Skeletal muscle cell (primary cell): ENCODE measurements around the gene TGM1.
A peak's percentile ranks its signal among the peaks of the same experiment; 100 is the strongest.

Experiments used
- DNase-seq: peaks from one replicate; pipeline ENCODE4 v3.0.0-alpha.2; 2010; ENCODE audit warnings: low read depth
- H3K4me3 ChIP-seq: 2 replicates; pipeline ENCODE4 v1.5.1; 2011; ENCODE audit warnings: low read depth, mild to moderate bottlenecking, control low read depth, low read length, moderate library complexity

TGM1 gene

DNA sequence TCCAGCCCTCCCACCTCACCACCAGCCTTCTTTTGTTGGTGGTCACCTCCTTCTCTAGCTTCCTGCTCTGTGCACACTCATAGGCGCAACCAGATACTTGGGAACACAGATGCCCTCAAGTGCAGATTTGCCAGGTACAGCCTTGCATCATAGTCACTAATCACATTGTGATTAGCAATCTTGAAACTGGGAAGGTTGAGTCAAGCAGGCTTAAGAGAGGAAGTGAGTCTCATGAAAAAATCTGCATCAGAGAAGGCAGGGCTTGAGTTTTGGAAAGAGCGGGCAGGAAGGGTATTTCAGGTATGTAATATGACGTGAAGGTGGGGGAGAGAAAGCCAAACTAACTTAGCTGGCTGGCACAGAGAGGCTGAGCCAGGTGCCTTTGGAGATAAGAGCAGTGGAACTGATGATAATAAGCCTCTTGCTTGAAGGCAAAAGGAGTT is 11.1 kb upstream of the TGM1 start:
- no peak overlapping the region for H3K4me3 ChIP-seq
- DNase-seq: no peak

DNA sequence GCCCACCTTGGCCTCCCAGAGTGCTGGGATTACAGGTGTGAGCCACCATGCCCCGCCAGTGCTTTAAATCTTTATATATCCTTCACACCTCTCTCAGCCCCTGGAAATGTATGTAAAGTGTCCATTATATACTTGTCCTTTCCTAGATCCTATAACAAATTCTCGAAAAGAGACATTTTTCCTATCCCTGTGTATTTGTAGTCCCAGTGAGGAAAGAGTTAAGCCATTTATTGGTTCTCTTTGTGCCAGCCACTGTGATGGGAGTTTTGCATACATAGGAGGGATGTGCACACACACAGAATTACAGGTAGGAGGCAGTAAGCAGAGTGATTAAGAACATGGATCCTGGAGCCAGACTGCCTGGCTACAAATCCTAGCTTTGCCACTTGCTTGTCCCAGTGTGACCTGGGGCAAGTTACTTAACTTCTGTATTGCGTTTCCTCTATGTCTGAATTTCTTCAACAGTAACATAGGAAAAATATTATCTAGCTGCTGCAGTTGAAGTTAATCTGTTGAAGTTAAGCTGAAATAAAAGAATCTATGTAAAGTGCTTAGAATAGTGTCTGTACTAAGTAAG is 10.5 kb upstream of the TGM1 start:
- no peak for DNase-seq
- no peak overlapping the region for H3K4me3 ChIP-seq

DNA sequence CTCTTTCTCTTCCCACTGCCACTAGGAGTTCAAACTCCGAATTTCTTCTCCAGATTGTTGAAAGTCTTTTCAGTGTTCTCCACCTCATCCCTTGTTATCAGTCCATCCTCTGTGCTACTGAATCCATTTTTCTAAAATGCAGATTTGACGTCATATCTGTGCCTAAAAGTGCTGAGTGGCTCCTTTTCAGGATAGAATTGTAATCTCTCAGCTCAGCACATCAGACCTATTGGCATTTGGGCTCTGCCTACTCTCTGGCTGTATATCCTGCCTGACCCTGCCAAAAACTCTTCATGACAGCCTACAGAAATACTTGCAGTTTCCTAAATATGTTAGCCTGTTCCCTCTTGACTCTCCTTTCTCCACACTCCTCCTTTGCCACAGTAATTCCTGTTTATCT is 9.5 kb upstream of the TGM1 start:
- H3K4me3 ChIP-seq: no peak overlapping the region
- DNase-seq: no peak

DNA sequence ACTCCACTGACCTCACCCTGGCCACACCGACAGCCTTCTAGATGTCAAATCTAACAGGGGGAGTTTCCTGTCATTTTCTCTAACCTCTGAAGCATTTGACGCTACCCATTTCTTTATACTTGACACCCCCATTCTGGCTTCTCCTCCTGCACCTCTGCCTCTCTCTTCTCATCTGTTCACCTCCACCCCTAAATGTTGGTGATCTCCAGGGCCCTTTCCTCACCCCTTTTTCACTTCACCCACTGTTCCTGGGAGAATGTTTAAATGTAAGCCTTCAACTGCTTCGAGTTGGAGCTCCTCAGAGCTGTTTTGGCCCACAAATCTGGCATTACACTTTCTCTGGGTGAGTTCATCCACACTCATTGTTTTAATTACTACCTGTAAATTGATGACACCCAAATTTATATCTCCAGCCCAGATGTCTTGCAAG is 8.9 kb upstream of the TGM1 start:
- H3K4me3 ChIP-seq: peak overlapping the region; percentile 93
- DNase-seq: no peak

DNA sequence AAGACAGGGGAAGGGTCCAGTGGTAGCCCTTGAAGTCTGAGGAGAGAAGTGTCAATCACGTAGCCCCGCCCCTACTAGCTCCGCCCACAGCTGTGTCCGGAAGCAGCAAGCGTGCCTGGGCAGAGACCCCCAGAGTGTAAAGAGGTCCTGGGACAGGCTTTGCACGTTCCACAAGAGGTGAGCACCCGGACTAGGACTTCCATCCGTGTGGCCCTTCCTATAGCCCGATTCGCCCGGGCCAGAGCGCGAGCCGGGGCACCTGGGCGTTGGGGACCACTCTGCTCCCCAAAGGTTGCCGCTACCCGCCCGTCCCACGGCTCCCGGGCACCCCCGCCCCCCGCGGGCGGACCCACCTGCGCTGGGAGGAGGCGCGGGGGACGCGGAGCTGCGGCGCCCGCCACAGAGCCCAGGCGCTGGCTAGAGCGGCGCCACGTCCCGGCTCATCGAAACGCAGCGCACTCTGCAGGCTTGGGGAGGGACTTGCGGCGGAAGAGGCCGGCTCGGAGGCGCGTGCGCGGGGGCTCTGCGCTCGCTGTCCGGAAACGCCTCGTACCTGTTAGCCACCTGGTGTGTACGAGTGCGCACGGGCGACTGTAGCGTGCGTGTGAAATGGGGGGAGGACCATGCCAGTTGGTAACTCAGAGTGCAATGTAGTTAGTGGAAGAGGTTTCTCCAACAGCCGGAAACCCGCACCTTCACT is 8.3 kb upstream of the TGM1 start, which contains the start of gene RABGGTA:
TSS of gene RABGGTA (minus strand) at position 464 of the 700 bp plus-strand sequence. CDS start 482 bp downstream, outside the sequence.
- peak; percentile 68 for DNase-seq
- H3K4me3 ChIP-seq: peak within 1 kb of the TSS; percentile 93

DNA sequence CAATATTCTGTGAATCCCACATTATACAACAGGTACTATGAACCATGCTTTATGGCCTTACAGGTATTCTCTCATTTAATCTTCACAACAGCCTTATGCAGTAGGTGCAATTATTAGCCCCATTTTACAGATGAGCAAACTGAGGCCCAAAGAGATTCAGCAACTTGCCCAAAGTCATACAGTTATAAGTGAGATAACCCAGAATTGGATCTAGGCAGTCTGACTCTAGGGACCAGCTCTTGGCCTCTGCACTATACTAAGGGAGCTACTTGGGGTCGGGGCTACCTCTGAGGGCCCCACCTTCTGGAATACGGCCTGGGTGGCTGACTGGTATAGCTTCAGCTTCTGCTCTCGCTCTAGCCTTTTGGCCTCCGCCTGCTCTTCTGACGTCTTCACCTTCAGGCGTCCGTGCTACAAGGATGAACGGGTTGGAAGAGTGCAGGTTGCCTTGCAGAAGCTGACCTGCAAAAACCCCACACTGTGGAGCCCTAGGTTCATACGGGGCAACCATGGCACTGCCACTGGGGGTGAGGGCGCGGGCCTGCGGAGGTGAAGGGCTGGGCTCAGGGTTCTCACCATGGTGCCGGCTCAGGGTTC is 7.7 kb upstream of the TGM1 start:
- peak overlapping the region; percentile 93 for H3K4me3 ChIP-seq
- DNase-seq: no peak

DNA sequence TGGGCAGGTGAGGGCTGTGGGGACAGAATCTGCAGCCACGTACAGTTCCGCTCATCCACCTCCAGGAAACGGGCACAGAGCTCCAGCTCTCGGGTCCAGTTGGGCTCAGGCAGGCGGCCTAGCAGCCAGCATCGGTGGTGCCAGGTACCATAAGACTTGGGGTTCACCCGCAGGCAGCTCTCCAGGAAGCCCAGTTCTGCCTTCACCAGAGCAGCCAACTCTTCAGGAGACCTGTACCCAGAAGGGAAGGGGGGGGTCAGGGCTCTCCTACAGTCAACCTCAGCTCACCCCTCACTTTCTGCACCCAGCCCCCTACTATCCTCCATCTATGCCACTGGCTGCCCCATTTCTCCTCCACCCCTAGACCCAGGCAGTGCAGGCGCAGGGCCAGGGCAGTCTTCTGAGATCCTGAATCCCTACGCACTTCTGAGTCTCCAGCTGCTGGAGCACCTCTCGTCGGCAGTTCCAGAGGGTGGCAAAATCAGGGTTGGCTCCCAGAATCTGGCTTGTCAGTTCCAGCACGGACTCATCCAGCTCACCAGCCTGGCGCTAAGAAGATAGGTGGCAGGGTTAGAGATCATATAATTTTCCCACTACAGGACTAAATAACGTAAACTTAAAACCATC is 7.0 kb upstream of the TGM1 start:
- DNase-seq: no peak
- H3K4me3 ChIP-seq: no peak overlapping the region

DNA sequence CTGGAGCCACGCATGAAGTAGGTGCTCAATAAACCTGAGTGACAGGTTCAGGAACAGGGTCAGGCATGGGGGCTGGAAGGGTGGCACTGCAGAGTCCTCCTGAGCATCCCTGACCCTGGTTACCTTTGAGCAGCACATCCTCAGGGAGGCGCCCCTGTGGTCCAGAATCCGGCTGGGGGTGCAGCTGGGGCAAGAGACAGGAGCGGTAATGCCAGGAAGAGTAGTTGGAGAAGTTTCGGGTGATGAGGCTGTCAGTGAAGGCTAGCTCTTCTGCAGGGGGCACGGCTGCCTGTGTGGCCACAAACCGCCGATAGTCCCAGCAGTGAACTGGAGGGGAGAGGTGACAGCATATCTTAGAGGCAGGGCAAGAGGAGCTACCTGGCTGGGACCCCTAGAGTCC is 6.4 kb upstream of the TGM1 start:
- no peak for DNase-seq
- no peak overlapping the region for H3K4me3 ChIP-seq

DNA sequence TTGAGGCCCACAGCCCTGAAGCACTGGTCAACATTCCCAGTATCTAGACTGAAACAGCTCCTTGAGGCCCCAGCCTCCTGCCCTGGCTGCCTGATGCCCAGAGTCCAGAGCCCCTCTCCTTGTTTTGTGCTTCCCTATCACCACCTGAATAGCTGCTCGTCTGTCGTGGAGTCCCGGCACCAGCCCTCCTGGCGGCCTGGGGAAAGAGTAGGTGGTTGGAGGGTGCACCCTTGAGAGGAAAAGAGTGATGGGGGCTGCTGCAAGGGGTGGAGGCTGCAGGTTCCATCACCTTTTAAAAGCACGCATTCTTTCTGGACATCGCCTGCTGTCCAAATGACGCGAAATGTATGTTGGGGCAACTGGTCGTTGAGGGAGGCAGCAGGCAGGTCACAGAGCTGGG is 5.2 kb upstream of the TGM1 start:
- DNase-seq: no peak
- no peak overlapping the region for H3K4me3 ChIP-seq

DNA sequence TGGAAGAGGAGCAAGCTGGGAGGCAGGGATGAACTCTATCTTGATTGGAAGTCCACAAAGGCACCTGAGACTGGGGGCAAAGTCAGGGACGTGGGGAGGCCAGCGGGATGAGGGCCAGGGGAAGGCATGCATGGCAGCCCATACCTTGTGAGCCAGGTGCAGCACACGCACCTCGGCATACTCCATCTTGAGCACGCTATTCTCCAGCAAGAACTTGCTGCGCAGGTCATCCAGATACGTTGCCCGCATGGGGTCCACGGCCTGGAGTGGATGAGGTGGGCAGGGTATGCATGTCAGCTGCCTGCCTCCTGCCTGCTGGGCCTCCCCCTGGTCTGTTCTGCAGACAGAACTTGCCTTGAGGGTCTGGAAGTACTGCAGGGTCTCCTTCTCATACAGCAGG is 4.5 kb upstream of the TGM1 start:
- H3K4me3 ChIP-seq: no peak overlapping the region
- no peak for DNase-seq

DNA sequence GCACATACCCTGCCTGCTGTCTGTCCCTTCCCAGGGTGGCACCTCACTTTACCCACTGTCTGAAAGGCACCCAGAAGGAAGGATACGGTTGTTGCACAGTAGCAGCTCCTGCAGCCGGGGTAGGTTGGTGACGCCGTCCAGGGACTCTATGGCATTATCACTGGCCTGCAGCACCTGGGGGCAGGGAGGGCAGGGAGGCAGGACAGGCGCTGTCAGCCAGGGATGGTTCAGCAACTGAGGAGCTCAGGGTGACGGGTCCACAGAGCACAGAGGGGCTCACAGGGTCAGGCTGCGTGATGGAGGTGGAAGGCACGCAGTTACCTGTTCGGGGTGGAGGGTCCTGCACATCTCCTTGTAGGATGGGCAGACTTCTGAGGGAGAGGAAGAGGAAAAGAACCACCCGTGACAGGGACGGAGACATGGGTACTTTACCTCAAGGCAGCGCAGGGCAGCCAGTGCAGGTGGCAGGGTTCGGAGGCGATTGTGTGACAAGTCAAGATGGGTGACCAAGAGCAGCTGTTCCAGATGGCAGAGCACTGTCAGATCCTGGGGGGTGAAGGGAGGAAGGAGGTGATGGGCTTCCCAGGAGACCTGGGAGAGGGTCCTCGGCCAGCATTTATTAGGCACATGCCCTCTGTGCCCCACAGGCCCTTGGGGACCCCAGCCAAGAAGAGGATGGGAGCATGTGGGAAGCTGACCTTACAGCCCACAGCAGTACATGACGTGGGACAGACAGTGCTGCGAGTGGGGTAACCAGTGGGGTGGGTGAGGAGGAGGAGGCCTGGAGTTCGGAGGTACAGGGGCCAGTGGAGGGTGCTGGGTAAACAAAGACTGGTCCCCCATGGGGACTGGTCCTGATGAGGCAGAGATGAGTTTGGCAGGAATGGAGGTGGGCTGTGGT is 3.6 kb upstream of the TGM1 start:
- no peak overlapping the region for H3K4me3 ChIP-seq
- DNase-seq: no peak

DNA sequence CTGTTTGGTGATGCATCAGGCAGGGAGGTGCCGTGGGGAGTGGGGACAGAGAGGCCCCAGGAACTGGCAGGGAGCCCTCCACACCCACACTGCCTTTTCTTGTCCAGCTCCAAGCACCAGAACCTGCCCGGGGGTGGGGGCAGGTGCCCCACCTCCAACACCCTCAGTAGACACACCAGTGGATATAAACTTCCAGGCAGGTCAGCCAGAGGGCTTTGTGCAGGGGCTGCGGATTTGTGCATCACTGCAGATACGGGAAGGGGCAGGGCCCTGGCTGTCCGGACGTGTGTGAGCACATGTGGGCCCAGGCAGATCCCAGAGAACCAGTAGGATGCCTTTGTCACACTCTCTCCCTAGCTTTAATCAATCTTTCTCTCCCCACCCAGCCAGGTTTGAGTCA is 1.3 kb upstream of the TGM1 start:
- DNase-seq: no peak
- H3K4me3 ChIP-seq: no peak overlapping the region

DNA sequence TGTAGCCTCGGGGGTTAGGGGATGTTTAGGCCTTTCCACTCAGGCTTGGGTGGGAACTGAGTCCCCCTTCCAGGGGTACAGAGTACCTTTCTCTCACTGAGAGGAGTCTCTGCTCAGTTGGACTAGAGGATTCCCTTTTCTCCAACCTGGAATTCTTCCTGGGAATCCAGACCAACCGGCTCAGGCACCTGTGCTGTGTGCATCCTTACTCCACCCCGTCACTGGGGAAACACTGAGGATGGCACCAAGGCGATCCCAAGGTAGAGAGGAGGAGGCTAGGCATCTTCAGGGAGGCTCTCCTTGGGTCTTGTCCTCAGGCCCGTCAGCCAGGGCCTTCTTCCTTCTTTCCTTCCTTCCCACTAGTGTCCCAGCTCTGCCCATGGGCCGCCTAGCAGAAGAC is 871 bp upstream of the TGM1 start:
- DNase-seq: no peak
- no peak overlapping the region for H3K4me3 ChIP-seq

DNA sequence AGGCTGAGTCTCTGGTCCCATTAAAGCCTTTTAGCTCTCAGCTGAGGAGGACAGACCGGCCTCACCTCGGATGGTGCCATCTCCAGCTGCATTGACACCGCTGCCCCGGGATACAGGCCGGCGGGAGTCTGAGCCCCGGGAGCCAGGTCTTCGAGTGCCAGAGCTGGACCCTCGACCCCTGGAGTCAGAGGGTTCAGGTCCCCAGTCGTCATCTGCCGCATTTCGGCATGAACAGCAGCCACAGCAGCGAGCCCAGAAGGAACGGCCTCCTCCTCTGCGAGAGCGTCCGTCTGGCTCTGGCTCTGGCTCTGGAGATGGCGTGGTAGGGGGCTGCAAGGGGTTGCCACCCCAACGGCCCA is 1.0 kb downstream of the TGM1 start:
- H3K4me3 ChIP-seq: no peak overlapping the region
- no peak for DNase-seq

DNA sequence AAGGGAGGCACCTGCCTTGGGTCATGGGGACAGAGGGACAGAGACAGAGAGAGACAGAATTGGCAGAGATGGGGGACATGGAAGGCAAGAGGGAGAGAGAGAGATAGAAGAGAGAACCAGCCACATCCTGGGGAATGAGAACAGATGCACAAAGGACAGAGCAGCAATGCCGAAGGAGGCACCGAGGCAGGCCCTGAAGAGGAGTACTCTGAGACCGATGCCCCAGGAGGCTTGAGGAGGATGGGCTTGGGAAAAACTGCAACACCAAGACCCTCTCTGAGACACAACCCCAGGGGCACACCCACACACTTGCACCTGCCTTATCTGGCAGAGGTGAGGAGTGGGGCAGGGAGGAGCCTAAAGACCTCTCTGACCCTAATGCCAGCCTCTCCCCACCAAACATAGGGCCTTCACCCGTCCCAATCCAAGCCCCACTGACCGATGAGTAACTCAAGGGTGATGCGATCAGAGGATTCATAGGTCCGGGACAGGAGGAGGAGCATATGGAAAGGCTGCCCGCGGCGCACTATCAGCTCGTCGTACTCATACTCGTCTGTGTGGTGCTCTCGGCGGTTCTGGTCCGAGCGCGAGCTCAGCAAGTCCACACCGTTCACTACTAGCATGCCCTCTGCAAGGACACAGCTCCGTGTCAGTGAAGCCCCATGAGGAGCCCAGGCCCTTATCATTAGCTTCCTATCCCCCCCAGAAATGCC is 1.6 kb downstream of the TGM1 start:
- DNase-seq: no peak
- no peak overlapping the region for H3K4me3 ChIP-seq

DNA sequence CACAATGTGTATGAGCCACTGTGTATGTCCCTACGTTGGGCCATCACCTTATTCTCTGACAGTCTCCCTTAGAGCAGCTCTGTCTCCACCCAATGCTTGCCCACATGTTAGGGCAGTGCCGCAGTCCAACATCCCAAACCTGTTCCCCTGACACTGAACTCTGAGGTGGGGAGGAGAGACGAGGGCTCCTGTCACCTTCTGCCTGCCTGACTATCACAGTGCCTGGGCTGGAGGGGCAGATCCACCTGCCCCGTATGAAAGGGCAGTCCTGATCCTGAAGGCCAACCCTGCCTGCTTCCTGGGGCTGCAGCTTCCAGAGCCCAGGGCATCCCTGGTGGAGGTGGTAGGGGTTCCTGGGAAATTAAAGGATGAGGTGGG is 2.2 kb downstream of the TGM1 start:
- no peak for DNase-seq

DNA sequence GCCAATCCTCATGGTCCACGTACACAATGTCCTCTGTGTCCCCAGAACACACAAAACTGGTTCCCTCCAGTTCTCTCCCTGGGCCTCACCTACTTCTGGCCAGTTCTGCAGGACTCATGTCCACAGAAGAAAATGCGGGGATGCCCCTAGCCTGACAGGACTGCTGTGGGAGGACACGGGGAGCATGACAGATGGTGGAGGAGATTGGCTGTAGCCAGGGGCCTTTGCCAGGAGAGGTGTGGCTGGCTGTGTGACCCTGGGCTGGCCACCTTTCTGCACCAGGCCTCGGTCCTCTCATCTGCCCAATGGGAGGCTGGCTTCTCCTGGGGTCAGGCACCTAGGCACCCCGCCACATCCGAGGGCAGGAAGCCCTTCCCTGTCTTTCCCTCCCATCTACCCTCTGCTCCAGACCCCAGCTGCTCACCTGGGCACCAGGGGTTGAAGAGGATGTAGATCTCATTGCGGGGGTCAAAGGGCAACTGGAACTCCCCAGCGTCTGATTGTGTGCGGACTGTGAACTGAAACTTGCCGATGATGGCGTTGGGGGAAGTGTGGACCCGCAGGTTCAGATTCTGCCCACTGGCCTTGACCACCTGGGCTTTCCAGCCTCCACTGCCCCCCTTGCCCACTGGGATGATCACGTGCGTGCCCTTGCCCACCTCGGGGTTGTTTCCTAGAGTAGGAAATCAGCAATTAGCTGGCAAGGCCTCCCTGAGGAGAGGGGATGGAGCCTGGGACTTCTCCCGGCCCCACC is 2.8 kb downstream of the TGM1 start:
- H3K4me3 ChIP-seq: no peak overlapping the region

More for the DNA sequence above, 2.2 kb downstream of the TGM1 start:
- no peak overlapping the region for H3K4me3 ChIP-seq

DNA sequence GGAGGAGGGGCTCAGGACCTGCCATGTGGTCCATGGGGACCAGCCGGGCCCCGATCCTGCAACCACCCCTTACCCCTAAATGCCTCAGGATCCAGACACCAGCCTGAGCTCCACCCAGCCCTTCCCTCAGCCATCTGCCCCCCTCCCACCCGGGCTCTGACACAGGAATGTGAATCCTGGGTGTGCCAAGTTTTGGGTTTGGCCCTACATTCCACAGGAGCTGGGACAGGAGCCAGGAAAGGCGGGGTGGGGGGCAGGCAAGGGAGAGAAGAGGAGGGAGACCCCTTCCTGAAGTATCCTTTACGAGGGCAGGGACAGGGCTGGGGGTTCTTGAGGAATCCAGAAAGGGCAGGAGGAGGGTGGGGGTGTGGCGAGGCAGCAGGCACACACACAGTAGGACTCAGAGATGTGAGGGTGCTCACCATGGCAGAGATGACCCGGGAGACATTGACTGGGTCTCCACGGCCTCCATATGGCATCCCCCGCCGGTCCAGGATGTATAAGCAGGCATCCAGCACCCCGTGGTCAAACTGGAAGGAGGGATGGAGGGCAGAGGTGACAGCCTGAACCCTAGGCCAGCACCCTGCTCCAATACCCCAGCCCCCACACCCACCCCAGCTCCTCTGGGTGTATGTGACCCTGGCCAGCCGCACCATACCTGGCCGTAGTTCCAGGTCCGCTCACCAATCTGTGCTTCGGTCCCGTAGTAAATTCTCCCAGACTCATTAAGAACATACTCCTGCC is 3.5 kb downstream of the TGM1 start:
- no peak for DNase-seq
- no peak overlapping the region for H3K4me3 ChIP-seq

More for the DNA sequence above, 2.8 kb downstream of the TGM1 start:
- DNase-seq: no peak
